HG03045 (cell line): Measurements from ENCODE around the gene TBCC.

Experiments
- ATAC-seq: cut with Tn5 transposase; IDR thresholded peaks from one replicate; pipeline ENCODE4 v1.9.1; 2021; ENCODE audit warnings: mild to moderate bottlenecking, moderate library complexity; ENCODE audit not compliant: unreplicated experiment

The TBCC gene, protein sequence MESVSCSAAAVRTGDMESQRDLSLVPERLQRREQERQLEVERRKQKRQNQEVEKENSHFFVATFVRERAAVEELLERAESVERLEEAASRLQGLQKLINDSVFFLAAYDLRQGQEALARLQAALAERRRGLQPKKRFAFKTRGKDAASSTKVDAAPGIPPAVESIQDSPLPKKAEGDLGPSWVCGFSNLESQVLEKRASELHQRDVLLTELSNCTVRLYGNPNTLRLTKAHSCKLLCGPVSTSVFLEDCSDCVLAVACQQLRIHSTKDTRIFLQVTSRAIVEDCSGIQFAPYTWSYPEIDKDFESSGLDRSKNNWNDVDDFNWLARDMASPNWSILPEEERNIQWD

DNA sequence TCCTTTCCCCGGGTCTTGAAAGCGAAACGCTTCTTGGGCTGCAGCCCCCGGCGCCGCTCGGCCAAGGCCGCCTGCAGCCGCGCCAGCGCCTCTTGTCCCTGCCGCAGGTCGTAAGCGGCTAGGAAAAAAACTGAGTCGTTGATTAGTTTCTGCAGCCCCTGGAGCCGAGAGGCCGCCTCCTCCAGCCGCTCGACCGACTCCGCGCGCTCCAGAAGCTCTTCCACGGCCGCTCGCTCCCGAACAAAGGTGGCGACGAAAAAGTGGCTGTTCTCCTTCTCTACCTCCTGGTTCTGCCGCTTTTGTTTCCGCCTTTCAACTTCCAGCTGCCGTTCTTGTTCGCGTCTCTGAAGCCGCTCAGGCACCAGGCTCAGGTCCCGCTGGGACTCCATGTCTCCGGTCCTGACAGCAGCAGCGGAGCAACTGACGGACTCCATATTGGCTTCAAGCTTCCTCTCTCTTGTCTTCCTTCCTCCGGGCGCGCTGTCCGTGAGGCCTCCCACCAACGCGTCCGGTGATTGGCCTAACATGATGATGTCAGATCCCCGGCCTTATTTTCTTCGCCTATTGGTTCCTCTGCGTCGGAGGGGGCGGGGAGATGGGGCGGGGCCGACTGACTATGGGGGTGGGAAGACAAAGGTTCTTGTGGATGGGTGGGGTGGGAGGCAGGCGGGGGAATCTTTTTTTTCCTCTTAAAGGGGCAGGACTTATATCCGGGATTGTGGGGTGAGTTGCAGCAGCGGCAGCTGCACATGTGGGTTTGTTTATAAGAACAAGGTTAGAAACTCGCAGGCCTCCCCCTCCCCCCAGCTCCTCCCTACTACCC, at the start of gene TBCC:
TBCC (minus strand) TSS at position 464 of the 823 bp plus-strand sequence; CDS start at position 434, 30 bp downstream.
- peak; percentile 70 for ATAC-seq

- no peak for ATAC-seq
Measured at GRCh38 chr6:42795651-42796050, 49.7 kb upstream of the TBCC start.

- no peak for ATAC-seq
Measured at GRCh38 chr6:42791706-42792320, 45.9 kb upstream of the TBCC start.

DNA sequence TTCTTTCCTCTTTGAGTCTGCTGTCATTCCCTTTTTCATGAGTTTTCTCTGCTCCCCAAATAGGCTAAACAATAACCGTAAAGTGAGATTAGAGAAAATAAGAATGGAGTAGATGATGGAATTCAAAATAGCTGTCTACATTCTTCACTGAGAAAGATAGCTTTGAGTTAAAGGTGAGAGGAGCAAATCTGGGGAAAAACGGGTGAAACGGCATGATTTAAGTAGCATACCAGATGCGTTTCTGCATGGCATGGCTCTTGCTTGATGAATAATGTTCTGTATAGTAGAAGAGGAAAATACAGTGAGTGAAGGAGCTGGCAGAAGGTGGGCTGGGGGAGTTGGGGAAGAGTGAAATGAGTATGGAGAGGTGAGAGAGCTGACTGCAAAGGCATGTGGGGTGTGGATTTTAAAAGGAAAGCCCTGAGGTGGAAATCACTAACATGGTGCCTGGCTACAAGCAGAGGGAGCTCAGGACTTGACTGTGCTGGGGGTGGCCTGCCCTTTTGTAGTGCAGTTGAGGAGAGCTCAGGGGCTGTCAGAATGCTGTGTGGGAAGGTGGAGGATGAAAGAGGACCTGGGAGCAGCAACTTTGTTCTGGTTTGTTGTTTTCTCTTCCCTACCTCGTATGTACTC, 44.8 kb upstream of the TBCC start:
- no peak for ATAC-seq

- no peak for ATAC-seq
Measured at GRCh38 chr6:42788671-42789070, 42.8 kb upstream of the TBCC start.

- no peak for ATAC-seq
Measured at GRCh38 chr6:42787063-42787472, 41.2 kb upstream of the TBCC start.

GRCh38 chr6:42786525-42786985, 40.7 kb upstream of the TBCC start:
- no peak for ATAC-seq

- no peak for ATAC-seq
Measured at GRCh38 chr6:42784717-42785498, 39.0 kb upstream of the TBCC start.

DNA sequence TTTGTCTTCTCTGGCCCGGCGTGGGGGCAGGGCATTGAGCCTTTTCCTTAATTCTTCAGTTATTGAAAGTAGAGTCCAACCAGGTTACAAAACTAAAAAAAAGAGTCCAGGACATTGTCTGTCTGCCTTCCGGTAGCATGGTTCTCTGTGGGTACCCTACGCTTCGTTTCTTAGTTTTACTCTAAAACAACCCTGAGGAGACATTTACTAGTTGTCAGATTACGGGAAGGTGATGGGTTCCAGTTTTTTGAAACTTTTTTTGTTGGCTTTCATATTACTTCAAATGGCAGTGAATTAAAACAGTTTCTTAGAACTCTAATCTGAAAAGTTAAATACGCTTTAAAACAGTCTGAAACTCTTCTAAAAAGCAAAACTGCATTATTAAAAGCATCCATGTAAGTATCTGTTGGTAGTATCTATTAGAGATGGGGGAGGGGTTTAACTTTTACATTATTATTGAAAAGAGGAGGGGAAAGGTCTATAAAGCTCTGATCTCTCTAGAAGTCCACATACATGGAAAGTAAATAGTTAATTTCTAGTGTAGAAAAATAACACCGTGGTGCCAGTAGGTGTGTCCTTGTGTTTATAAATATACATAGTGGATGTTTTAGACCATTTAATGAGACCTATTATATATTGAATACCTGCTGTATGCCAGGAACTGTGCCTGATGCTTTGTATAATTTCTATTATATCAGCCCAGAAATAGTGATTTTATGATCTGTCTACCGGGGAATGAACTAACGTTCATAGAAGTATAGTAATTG, 38.2 kb upstream of the TBCC start:
- ATAC-seq = no peak

DNA sequence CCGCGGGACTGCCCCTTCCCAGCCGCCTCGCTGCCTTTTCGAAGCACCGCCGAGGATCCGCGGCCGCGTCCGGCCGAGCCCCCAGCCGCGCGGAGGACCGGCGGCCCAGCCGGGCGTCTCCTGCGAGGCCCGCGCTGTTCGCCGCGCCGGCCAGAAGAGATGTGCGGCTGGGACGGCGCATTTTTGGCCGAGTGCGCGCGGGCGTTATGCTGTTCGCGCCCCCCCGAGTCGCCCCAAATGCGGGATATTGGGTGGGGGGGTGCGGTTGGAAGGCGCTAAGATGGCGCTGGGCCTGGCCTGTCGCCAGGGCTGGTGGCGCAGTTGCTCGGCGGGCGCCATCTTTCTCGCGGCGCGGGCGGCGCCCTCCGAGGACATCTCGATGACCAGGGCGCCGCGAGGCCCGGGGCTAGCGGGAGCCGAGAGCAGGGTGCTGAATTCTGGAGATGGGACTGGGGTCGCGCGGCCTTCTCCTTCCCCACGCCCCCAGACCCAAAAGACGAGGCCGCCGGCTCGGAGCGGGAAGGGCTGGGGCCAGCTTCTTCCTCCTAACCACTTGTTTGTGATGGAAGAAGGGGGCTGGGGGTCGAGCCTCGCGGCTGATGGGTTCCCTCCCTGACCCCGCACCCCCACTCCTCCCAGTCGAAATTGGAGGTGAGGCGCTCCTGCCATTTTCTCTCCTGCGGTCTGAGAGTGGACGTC, 37.4 kb upstream of the TBCC start:
- ATAC-seq = peak; percentile 46

- ATAC-seq = peak; percentile 29
Measured at GRCh38 chr6:42782689-42783176, 36.8 kb upstream of the TBCC start.

DNA sequence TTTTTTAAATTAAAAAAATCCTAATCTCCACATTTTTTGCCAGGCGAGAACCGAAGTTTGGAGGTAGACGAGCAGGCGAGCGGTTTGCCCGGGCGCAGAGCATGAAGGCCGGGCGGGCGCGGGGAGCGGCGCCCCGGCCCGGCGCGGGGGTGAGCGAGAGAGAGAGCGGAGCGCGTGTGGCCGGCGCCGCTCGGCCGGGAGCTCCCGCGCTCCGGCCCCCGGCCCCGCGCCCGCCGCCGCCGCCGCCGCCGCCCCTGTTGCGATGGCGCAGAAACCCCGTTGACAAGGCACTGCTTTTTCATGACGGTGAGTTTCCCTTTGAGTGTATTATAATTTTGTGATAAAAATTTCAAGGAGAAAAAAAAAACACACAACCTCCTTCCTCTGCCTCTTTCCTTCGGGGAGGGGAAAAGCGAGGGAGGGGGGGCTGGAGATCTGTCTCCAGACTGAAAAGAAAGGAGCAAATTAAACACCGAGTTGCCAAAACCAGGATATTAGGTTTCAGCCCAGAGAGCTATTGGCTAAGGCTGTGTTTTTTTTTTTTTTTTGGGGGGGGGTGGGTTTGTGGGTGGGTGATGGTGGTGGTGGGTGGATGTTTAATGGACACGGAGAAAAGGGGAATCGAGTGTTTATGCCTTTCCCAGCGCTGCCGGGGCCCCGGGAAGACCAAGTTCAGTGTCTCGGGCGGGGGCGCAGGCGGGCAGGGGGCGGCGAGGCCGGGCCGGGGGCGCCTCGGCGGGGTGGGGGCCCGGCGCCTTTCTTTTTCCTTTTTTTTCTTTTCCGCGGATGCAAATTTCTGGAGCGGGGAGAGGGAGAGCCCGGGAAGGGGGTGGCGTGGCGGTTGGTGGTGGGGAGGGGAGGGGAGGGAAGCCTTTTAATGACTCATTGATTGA, 36.1 kb upstream of the TBCC start, which contains the start of gene BICRAL:
BICRAL (plus strand) TSS at position 257 of the 893 bp plus-strand sequence. CDS start 39,971 bp downstream, outside the sequence.
- ATAC-seq = no peak

DNA sequence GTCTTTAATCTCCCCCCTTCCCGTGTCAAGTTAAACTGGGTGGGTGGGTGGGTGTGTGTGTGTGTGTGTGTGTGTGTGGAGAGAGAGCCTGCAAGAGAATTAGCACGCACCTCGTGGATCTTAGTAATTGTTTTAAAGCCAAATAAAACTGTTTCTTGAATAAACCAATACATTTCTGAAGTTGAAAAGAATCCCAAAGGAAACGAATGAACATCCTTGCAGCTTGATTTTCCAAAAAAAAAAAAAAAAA, 35.6 kb upstream of the TBCC start:
- no peak for ATAC-seq

DNA sequence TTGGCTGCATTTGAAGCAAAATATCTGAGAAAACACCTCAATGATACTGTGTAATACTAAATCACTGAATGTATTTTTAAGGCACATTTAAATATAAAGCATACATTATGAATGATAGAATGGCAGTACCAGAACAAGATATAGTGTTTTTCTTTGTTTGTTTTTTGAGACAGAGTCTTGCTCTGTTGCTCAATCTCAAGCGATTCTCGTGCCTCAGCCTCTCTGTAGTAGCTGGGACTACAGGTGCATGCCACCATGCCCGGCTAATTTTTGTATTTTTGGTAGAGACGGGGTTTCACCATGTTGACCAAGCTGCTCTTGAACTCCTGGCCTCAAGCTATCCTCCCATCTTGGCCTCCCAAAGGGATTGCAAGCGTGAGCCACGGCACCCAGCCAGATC, 33.6 kb upstream of the TBCC start:
- no peak for ATAC-seq

GRCh38 chr6:42778122-42778521, 32.2 kb upstream of the TBCC start:
- ATAC-seq = no peak

DNA sequence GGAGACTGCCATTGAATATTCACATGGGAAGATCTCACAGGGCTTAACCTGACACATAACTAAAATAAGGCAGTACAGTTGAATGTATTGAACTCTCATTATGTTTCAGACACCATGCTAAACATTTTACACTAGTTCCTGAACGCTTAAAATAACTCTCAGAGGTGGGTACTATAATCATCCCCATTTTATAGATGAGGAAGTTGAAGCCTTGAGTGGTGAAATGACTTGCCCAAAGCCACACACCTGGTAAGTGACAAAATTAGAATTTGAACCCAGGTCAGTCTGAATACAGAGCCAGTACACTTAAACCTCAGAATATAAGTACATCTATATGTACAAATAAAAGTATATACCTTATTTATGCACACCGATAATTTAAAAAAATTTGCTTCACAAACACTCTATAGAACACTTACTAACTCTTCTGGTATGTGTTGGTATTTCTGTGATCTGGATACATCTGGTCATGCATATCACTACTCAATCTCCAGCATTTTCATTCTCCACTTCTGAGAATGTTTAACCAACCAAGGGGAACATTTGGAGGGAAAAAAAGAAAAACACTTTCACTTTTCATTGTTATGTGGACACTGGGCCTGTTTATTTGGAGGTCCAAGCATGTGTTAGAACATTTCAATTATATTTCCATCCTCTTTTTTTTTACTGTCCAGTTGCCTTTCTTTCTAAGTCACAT, 31.4 kb upstream of the TBCC start:
- ATAC-seq = no peak

DNA sequence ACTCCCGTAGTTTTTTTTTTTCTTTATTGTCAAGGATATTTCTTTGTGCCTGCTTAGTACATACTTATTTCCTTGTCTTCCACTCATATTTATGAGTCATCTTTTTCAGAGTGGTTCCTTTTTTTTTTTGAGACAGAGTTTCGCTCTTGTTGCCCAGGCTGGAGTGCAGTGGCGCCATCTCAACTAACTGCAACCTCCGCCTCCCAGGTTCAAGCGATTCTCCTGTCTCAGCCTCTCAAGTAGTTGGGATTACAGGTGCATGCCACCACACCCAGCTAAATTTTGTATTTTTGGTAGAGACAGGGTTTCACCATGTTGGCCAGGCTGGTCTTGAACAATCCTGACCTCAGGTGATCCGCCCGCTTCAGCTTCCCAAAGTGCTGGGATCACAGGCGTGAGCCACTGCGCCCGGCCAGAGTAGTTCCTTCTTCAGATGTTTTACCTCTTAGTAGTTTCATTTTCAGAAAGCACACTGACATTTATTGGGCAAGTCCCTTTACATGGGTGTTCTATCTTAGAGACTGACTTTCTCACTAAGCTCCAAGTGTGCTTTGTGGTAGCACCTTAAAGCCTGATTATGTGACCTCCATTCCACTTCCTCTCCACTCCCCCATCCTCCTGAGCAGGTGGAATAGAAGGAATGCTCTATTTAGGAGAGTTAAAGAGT, 29.1 kb upstream of the TBCC start:
- peak; percentile 51 for ATAC-seq
